GM19455 (cell line): ENCODE data around the gene FBXO22.

ENCODE experiments used
- ATAC-seq: cut with Tn5 transposase; IDR thresholded peaks from one replicate; pipeline ENCODE4 v1.9.1; 2021; ENCODE audit not compliant: unreplicated experiment

The FBXO22 gene

DNA sequence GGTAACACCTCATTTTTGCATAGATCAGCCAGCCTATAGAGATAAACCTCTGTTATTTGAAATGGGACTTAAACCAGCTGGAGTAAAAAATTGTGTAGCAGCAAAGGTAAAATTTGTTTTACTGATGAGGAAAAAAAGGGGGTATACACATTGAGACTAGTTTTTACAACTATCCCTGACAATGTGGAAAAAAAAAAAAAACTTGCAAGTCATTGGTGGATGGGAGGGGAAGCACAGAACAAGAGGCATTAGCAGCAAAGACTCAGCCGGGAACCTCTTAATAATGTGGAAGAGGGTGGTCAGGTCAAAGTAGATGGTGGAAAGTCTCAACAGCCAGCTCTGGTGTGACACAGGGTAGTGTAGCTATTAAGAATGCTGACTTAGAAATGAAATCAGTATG, 14.5 kb downstream of the FBXO22 start:
- no peak for ATAC-seq

DNA sequence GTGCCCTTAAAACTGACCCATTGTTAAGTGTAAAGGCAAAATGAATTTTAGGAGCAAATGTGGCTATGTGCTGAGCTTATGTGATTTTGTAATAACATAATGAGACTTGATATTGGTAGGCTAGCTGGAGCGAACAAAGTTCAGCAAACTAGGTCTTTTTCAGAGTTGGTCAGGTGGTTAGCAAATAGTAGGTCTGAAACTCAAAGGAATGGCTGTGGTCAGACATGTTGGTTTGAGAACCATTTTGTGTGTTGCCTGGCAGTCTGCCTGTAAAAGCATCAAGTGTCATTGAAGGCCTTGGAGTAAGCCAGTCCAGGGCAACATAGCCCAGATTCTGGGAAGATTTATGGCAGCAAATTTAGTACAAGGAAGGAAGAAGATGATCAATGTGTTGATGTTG, 16.4 kb downstream of the FBXO22 start:
- no peak for ATAC-seq

DNA sequence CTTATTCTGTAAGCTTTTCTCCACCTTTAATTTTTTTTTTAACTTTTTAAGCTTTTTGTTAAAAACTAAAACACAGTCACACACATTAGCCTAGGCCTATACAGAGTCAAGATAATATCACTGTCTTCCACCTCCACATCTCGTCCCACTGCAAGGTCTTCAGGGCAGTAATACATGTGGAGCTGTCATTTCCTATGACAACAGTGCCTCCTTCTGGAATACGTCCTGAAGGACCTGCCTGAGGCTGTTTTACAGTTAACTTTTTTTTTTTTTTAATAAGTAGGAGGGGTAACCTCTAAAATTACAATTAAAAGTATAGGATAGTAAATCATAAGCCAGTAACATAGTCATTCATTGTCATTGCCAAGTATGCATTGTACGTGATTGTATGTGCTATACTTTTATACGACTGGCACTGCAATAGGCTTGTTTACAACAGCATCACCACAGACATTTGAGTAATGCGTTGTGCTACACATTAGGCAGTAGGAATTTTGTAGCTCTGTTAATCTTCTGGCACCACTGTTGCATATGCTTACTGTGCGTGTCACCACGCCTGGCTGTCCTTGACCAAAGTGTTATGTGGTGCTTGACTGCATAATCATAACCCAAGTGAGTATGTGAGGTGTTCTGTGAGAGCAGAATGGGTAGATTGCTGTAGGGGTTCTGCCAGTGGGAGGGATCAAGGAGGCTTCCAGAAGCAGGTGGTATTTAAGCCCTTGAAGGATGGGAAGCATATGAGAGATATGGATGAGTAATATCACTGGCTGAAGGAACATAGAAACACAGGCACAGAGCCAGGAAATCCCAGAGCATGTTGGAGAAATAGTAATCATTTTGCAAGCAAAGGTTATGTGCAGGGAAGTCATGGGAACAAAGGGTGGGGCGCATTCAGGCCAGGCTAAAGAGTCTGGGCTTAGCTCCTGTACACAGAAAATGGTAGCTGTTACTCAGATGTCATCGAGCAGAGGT, 18.3 kb downstream of the FBXO22 start:
- no peak for ATAC-seq

DNA sequence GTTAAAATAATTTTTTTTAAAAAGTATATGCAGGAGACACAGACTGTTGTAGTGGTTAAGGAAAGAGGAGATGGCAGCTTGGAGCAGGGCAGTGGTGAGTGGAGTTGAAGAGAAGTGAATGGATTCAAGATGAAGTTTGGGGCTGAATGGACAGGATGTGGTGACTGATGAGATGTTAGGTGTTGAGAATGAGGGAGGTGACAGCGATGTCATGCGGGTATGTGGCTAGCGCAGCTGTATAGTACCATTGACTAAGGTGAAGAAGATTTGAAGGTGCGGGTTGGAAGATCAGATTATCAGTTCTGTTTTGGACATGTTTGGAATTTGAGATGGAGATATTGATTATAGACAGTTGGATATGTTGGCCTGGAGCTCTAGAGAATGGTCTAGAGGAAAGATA, 20.1 kb downstream of the FBXO22 start:
- ATAC-seq: no peak

DNA sequence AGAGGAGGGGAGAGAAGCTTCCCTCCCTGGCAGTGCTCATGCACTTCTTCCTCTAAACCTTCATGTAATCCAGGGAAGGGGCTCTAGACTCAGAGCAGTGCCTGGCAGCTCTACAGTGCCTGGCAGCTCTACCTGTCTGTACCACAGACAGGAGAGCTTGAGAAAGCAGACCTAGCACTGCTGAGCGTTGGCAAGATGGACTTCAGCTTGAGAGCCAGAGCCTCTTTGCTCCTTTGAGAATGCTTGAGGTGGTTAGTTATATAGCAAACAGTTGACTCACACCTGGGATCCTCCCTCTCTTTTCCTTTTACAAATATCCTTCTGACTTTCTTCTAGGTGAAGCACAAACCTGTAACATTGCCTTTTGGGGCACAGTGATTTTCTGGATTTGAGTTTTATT, 20.9 kb downstream of the FBXO22 start:
- no peak for ATAC-seq

DNA sequence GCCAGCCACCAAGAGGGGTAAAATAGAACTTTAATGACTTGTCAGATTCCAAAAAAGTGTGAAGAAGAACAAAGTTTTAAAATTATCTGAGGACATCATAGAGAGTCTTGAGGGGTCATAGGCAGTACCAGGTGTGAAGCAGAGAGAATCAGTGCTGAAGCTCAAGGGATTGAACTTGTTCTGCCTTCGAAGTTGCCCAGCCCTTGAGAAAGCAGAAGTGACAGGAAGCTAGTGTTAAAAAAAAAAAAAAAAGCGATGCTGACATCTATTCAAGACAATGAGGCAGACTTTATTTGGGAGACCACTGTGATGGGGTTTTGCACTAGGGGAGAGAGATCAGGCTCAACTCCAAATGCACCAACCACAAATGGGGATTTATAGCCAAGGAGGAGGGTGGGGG, 21.8 kb downstream of the FBXO22 start:
- ATAC-seq: no peak

DNA sequence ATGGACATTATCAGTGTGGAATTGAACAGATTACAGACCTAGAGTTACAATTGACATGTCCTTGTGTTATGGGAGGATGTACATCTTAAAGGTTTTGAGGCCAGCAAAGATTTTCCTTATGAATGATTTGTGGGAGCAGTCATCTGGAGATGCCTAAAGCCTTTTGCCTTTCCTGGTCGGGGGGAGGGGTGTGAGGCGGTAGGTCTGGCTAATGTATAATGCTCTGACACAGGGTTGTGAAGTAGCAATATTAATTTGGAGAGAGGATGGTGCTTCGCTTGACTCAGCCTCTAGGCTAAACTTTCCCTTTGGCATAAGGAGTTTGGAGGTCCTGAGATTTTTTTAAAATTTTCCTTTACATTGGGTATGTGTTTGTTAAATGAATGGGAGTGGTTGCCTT, 23.3 kb downstream of the FBXO22 start:
- no peak for ATAC-seq

DNA sequence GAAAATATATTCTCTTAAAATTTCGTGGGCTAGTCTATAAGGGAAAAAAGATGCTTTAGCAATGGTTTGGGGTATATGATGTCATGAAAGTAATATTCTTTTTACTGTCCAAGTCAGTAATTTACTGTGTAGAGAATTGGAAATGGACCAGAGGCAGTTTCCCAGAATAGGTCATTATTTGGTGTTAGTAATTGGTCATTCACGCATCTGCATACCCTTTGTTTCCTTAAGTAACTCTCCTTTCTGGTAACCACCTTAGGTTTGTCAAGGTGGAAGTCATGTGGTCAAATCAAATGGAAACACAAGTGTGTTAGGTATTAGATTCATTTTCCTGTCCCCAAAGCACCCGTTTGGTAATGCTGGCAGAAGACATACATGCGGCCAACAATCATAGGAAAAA, 23.9 kb downstream of the FBXO22 start:
- ATAC-seq: no peak

DNA sequence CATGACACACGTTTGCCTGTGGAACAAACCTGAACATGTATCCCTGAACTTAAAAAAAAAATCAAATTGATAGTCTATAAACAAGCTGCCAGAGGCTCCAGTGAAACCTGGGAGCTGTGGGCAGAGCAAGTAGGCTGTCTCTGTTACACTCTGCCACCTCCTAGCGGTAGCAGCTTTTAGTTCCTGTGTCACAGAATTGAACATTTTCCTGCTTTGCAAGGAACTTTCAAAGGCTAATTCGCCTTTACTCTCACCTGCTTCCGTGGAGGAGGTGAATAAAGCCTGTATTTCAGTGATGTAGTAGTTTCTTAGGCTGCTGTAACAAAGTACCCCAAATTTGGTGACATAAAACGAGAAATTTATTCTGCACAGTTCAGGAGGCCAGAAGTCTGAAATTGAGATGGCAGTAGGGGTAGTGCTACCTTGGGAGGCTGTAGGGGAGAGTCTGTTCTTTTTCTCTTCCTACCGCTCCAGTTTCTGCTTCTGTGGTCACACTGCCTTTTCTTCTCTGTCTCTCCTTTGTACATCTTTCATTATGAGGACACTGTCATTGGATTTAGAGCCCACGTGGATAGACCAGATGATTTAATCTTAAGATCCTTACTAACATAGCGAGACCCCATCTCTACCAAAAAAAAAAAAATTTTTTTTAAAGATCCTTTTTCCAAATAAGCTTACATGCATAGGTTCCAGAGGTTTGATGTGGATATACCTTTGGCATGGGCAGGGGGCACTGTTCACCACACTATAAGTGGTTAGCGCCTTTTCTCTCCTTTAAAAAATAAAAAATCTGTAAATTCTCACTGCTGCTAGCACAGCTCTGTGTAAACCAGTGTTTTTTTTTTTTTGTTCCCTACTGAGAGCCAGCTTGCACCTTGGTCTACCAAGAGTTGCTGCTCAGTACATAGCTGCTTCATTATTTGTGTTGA, 25.3 kb downstream of the FBXO22 start:
- no peak for ATAC-seq

DNA sequence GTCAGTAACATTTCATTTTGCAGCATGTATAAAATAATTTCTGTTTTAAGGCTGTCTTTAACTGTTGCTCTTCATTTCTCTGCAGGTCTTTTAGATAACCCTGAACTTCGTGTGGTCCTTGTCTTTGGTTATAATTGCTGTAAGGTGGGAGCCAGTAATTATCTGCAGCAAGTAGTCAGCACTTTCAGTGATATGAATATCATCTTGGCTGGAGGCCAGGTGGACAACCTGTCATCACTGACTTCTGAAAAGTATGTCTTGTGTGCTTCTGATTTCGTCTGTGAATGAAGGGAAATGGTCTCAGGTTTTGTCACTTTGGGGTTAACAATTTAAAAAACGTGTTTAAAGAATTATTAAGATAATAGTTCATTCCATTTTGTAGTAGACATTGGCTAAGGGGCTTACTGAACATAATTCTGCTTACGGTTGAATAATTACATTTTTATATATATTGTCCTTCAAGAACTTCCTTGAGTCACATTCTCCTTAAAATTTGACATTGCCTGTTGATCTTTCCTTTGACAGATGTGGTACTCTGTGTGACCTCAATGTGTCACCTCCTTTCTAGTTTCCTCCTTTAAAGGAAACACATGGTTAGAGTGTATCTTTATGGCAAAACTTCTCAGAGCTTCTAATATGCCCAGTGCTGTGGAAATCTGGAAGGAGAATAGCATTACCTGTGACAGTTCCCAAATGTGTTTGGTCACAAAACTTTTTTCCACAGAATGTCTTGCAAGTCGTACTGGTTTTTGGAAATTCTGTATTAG, 26.3 kb downstream of the FBXO22 start:
- ATAC-seq: no peak

DNA sequence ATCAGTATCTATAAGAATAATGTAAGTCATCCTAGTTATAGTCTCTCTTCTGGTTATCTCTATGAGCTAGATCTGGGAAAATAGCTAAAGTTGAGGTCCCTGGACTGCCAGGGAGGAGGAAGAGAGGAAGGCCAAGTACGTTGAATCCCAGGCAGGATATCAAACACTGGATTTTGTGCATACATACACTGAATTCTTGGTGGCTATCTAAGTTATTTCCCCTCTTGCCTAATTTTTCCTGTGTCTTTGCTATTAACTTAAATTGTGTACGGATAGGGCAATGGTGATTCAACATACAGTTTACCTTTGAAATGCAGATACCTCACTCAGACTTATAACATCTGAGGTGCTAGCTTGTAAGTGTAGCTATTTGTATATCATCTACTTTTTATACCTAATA, 27.2 kb downstream of the FBXO22 start:
- no peak for ATAC-seq

DNA sequence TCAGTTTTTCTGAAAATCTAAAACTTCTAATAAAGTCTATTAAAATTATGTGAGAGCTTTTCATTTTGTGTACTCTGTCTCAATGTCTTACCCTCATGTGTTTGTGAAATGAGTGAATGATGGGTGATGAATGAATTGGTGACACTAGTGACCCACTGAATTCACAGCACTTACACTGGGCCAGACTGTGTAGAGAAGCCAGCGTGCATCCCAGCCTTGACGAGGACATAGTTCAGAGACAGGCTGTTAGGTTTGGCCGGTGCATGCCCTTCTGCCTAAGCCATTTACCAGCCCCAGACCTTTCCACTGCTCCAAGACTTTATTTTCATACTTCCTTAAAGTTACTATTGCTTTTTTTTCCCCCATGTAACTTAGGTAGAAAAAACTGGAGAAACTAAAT, 38.8 kb downstream of the FBXO22 start:
- ATAC-seq: no peak

DNA sequence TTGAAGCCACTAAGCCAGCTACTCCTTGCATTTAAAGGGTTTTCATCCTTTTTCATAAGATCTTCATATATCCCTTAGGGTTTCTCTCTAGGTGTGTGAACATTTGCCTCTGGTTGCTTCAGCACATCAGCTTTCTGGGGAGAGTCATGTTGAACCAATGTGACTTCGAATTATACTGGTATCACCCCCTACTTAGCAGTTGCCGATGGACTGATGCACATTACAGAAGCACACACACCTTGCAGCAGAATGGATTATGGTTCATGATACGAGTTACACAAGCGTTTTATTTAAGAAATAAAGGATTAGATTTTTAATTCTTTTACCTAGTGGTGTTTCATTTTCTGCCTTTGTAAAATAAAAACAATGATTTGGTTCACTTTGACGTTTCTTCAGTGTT, 39.6 kb downstream of the FBXO22 start:
- ATAC-seq: no peak

DNA sequence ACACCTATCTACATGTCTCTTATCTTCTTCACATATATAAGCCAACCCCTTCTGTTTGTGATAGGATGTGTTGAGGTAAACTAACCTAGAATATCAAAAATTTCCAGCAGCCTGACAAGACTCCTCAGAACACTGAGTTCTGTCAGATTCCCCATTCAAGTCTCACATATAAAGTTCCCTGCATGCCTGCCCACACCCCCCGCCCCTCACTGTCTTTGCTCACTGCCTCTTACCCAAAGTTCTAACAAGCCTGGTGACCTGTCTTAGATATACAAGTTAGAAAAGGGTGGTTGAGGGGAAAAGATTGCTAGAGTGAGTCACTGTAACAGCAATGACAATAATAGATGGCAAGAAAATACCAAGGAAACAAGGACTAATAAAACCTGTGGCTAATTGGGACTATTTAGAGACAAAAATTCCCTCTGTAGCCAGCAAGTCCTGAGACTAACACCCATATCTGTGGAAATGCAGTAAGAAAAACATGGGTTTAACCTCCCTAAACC, 40.1 kb downstream of the FBXO22 start:
- ATAC-seq: no peak

DNA sequence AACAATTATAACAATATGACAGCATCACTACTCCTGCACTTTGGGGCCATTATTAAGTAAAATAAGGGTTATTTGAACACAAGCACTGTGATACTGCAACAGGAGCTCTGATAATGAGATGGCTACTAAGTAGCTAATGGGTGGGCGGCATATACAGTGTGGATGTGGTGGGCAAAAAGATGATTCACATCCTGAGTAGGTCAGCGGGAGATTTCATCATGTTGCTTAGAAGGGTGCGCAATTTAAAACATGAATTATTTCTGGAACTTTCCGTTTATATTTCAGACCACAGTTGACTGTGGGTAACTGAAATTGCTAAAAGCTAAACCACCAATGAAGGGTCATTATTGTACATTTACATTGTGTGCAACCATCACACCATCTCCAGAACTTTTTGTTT, 42.3 kb downstream of the FBXO22 start:
- no peak for ATAC-seq

DNA sequence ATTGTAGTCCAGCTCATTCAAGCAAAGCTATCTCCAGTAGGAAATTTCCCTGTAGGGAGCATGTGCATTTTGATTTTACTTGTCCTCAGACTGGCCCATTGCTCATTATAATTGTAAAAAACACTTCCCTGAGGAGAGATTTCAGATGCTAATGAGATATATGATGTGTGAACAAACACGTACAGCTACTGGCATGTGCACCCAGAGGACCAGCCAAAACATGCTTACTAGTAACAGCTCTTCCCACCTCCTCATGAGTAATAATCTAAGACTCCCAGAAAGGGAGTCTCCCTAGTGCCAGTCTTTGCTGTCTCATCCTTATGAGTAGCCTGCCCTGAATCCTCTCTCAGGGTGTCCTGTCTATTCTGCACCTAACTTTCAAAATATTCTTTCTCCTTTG, 43.4 kb downstream of the FBXO22 start:
- no peak for ATAC-seq

DNA sequence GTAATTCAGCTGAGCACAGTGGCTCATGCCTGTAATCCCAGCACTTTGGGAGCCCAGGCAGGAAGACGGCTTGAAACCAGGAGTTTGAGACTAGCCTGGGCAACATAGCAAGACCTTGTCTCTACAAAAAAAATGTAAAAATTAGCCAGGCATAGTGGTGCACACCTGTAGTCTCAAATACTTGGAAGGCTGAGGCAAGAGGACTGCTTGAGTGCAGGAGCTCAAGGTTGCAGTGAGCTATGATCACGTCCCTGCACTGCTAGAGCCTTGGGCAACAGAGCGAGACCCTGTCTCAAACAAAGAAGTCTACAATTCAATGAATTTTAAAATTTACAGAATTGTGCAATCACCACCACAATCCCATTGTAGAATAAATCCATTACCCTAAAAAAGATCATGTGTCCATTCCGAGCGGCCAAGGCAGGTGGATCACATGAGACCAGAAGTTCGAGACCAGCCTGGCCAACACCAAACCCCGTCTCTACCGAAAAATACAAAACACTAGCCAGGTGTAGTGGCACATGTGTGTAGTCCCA, 45.2 kb downstream of the FBXO22 start:
- ATAC-seq: no peak

DNA sequence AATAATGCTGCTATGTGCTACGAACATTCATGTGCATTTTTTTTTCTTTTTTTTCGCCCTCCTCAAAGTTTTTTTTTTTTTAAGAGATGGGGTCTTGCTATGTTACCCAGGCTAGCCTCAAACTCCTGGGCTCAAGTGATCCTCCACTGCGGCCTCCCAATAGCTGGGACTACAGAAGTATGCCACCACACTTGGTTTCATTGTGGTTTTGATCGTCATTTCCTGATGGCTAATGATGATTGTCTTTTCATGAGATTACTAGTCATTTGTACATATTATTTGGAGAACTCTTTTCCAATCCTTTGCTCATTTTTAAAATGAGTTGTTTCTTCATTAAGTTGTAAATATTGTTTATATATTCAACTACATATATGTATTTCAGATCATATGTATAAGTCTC, 48.8 kb downstream of the FBXO22 start:
- no peak for ATAC-seq

DNA sequence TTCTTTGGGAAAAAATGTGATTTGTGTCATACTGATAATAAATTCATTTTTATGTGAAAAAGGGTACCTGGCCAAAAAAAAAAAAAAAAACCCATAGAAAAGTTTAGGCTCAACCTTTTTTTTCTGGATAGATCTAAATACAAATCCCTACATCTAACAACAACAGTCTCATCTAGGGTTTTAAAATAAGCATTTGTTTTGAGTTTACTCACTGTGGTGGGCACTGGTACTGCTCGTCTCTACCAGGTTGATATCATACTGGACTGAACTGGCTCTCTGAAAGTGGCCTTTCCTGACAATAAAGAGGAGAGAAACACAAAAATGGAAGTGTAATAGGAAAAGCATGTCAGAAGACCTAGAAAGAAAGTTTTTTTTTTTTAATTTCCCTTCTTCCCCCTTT, 52.0 kb downstream of the FBXO22 start:
- no peak for ATAC-seq

DNA sequence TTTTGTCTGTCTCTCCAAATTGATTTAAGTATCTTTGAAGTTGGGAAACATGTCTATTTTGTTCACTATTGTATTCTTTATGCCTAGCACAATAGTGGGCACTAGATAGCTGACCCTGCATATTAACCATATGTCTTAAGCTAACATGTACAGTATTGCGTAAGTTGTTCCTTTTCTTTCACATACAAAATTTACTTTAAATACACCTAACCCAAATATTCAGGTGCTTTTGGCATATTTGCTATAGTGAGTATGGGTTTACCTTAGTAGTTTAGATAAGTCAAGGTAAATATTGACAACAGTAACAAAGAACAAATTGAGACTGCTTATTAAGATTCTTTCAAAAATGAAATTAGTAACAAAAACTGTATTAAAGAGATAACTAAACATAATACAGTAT, 57.7 kb downstream of the FBXO22 start:
- ATAC-seq: no peak

DNA sequence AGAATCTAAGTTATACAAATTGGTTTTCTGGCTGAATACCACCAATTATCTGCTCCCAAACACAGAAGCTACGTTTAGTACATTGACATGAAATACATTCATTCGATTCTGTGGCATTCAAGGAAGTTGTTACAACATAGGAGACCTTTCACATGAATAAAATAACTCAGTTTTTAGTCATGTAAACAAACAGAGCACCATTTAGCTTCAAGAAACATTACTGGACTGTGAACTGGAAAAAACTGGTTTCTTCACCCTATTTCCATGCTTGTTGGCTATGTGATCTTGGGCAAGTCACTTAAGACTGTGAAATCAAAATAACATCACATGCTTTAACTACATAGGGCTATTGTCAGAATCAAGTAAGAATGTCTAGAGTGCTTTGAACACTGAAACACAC, 62.4 kb downstream of the FBXO22 start:
- no peak for ATAC-seq
